KG1 (cell line): ENCODE data around the gene GBGT1.
A peak's percentile ranks its signal among the peaks of the same experiment; 100 is the strongest.
"Not testable (repeated sequence)": the region's sequence is repeated elsewhere in the genome, so short reads cannot be mapped to it uniquely, and the experiment has no call there.

Experiments
- DNase-seq: peaks from one replicate; lab custom pipeline; 2025; lab: John Stamatoyannopoulos, UW

The GBGT1 gene

GRCh38 chr9:133195029-133195428, 31.3 kb upstream of the GBGT1 start:
- no peak for DNase-seq

GRCh38 chr9:133194597-133194996, 30.9 kb upstream of the GBGT1 start:
- no peak for DNase-seq

GRCh38 chr9:133191989-133192388, 28.3 kb upstream of the GBGT1 start:
- no peak for DNase-seq

GRCh38 chr9:133189826-133190225, 26.1 kb upstream of the GBGT1 start:
- no peak for DNase-seq

GRCh38 chr9:133188843-133189180, 25.1 kb upstream of the GBGT1 start:
- DNase-seq: no peak

DNA sequence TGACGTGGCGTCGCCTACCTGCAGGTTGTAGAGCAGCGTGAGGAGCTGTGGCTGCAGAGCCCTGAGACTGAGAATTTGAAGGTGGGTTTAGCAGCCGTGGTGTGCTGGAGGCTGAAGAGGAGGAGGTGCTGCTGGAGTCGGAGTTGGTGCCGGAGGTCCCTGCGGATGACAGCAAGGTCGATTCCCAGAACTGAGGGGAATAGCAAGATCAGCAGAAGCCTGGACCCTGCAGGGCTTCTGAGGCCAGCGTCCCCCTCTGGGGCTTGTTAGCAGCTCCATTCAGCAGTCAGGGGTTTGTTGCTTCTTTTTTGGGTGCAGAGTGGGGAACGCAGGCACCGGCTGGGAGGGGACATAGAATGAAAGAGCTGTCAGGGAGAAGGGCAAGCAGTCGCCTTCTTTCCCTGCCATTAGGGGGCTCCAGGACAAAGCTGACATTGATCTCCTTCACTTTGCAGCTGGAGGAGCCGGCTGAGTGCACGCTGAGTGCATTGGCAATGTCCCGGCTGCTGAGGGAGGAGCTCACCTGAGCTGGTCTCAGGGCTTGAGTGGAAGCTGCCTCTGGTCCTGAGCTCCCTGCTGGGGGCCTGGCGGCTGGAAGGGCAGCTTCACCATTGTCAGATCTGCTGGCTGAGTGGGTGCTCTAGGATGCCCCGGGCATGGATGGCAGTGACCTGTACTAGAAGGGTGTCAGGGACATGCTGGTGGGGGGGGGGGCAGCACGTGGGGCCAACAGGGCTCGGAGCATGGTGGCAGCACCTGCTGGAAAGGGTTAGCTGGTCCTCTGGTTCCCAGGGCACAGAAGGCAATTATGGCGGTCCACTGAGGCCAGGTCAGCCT, 24.5 kb upstream of the GBGT1 start:
- DNase-seq: no peak

DNA sequence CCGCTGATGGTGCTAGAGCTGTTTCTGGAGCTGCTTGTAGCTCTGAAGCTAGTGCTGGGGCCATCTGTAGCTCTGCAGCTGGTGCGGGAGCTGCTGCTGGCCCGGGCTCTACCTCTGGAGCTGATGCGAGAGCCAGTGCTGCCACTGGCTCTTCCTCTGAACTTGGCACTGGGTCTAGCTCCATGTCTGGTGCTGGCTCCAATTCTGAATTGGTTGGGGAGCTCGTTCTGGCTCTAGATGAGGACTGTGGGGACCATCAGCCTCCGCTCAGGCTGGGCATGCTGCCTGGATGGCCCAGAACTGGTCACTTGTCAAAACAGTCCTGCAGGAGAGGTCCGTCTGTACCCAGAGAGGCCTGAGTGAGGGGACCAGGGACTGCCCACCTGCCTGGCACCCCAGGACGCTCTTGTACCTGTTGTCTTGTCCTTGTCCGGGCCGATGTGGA, 23.9 kb upstream of the GBGT1 start:
- DNase-seq: no peak

- no peak for DNase-seq
These were observed 23.0 kb upstream of the GBGT1 start for GRCh38 chr9:133186736-133187135.

DNA sequence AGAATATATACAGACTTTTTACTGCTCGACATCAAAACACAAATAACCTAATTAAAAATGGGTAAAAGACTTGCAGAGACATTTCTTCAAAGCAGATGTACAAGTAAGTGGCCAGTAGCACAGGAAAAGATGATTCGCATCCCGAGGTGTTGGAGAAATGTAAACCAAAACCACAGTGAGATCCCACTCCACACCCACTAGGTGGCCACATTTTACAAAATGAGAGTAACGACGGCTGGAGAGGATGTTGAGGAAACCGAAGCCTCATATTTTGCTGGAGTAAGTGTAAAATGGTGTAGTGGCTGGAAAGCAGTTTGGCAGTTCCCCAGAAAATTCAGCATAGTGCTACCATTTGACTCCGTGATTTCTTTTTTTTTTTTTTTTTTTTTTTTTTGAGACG, 21.3 kb upstream of the GBGT1 start:
- peak; percentile 72 for DNase-seq

DNA sequence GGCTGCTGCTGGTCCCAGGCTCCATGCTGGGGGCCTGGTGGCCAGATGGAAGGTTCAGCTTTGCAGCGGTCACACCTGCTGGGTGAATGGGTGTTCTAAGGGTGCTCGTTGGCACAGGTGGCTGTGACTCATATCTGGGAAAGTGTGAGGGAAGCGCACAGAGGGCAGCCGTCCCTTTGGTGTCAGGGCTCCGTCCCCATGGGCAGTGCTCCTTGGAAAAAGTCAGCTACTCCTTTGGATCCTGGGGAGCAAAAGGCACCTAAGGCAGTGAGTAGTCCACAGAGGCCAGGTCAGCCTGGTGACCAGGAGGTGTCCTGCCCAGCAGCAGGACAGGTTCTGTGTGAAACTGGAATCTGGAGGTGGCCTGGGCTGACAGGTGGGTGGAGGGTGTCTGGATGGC, 18.4 kb upstream of the GBGT1 start:
- no peak for DNase-seq

DNA sequence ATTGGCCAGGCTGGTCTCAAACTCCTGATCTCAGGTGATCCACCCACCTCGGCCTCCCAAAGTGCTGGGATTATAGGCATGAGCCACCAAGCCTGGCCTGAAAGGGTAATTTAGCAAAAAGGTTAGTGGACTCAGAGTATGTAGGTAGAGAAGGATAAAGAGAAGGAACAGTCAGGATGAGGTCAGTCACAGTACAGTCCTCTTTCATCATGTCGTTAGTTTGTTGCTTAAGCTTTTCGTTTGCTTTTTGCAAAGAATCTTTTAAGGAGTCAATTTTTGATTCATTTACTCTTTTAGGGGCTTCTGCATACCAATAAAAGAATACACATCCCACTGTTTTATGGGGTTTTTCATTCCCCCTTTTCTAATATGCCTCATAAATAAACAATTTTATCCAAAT, 17.8 kb upstream of the GBGT1 start:
- DNase-seq: no peak

DNA sequence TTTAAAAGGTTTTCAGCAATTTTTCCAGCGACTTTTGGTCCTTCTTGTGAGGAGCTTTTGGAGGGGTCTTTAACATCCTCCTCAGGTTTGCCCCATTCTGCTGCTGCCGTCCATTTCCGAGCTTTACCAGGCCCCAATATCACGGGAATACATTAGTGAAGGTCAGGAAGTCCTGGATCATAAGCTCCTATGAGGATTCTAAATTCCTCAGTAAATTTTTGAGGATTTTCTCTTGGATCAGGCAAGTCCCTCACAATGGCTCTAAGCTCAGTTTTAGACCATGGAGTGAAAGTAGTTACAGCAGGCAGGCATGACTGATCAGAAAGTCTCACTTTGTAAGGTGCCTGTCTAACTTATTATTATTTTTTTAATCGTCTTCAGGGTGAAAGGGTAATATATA, 17.2 kb upstream of the GBGT1 start:
- no peak for DNase-seq

GRCh38 chr9:133173056-133173455, 9.3 kb upstream of the GBGT1 start:
- DNase-seq: no peak

DNA sequence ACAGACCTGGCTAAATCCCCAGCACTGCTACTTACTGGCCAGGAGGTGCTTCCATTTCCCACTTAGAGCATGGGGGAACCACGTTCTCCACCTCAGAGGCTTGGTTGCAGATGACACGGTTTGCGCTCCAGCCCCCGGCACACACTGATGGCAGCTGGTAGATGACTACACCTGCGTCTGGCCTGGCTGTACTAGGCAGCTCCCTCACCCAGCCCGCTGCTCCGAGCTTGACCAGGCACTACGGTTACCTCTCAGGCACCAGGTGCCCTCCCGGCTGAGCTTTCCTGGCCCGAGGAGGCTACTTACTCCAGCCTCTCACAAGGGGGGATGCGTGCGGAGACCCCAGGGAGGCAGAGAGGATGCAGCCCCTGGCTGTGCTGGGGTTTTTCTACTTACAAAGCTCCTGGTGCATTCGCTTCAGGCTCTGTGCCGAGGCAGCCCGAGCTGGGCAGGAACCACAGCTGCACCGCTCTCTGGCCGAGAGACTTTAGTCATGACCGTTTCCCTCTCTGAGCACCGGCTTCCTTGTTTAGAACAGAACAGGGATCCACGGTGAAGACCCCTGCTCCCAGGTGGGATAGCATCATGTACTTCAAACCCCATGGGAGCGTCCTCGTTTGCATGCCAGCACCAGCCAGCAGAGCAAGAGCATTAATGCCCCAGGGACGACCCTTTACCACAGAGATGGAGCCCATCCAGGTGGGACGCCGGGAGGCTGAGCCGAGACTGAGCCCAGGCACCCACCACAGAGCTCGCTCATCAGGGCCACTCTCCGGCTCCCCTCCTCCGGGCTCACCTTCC, 7.6 kb upstream of the GBGT1 start:
- no peak for DNase-seq

GRCh38 chr9:133170716-133171115, 7.0 kb upstream of the GBGT1 start:
- DNase-seq: no peak

DNA sequence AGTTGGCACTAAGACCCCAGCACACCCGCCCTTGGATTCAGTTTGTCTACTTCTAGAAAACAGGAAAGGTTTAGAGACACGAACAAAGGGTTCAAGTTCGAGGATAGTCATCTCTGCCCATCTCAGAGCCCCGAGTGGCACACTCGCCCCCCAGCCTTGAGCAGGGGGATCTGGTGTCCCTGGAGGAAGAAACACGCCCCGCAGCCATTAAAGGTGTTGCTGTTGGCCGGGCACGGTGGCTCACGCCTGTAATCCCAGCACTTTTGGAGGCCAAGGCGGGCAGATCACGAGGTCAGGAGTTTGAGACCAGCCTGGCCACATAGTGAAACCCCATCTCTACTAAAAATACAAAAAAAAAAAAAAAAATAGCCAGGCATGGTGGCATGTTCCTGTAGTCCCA, 6.0 kb upstream of the GBGT1 start:
- not testable (repeated sequence) for DNase-seq

DNA sequence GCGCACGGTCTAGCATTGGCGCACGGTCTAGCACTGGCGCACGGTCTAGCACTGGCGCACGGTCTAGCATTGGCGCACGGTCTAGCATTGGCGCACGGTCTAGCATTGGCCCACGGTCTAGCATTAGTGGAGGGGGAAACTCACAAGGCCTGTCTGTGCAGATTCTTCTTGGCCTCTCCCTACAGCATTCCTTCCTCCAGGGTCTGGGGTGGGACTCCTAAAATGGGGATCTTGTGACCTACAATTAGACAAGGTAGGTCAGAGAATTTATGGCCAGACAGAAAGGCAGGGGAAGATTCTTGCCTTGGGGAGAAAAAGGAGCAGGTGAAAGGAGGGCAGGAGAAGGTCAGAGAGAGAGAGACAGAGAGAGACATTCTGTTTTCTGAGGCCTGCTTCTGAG, 5.4 kb upstream of the GBGT1 start:
- no peak for DNase-seq

- DNase-seq: no peak
These were observed 4.7 kb upstream of the GBGT1 start for GRCh38 chr9:133168432-133168831.

GRCh38 chr9:133167769-133168168, 4.1 kb upstream of the GBGT1 start:
- DNase-seq: no peak

DNA sequence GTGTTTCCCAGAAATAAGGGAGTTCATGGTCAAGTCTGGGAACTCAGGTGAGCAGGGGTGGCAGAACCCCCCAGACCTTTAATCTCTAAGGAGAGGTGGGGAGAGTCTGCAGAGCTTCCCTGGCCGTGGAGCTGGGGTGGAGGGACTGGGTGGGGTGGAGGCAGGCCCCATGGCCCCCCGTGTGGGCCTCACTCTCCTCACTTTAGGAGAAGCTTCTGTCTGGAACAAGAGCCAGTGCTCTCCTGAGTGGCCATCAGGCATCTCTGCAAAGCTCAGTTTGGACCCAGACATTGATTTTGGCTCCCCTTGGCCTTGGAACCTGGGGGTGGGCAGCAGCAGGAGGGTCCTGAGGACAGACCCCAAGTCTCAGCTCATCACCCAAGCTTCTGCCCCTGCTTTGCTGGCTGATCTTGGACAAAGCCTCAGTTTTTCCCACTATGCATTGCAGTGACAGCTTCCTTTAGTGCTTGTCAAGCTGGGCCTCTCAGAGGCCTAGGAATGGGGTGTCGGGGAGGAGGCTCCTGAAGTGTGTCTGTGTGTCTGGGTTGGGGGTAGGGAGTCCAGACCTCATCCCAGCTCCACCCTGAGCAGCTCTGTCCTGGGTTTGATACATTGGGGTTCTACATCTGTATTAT, 3.5 kb upstream of the GBGT1 start:
- no peak for DNase-seq

DNA sequence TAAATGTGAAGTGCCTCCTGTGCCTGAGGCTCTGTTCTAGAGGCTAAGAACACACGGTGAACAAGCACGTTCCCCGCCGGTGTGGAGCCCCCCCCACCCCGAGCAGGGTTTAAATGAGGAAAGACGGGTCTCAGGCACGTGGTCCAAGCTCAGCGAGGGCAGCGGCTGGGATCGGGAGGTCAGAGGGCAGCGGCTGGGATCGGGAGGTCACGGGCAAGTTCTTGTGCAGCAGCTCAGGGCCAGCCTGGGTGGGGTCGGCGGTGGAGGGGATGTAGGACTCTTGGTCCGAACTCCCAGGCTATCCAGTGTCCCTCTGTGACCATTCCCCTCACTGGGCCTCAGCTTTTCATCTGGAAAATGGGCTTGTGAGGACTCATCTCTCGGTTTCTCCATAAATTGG, 2.7 kb upstream of the GBGT1 start:
- DNase-seq: no peak

DNA sequence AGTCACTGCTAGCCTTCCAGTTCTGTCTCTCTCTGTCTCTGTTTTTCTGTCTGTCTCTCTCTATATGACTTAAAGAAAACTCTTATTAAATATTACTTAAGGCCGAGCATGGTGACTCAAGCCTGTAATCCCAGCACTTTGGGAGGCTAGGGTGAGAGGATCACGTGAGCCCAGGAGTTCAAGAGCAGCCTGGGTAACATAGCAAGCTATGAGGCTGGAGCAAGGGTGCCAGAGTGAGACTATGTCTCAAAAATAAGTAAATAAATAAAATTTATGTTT, 1.7 kb upstream of the GBGT1 start:
- DNase-seq: no peak

GRCh38 chr9:133164191-133164590, 477 bp upstream of the GBGT1 start:
- no peak for DNase-seq
